Renal cortex interstitium (tissue), 11 donors: ENCODE measurements around the gene CTNNBL1. TPM values are rescaled to one million over a fixed set of nuclear protein-coding genes. Genes with fewer than 3 reads are reported as not detected.

ENCODE experiments used
- DNase-seq, 11 donors: peaks; one replicate each; pipeline ENCODE4 v3.0.0-alpha.2; 2013; ENCODE audit warnings: low read depth in 9 of 11, low spot score in 4 of 11; ENCODE audit errors: extremely low read depth in 1 of 11
- polyA plus RNA-seq, 3 donors: library from polyadenylated mRNA; unstranded; fragments of 120-200 nt; gene quantifications; one replicate each; pipeline ENCODE4 v1.2.1, GENCODE V29; 2013; ENCODE audit not compliant: insufficient read length in 3 of 3

CTNNBL1 gene
- polyA plus RNA-seq, 3 donors: 47.7 to 51.4 (median 48.2) TPM

GRCh38 chr20:37878835-37879599, 185.2 kb downstream of the CTNNBL1 start:
- no peak for DNase-seq

GRCh38 chr20:37879843-37880242, 186.0 kb downstream of the CTNNBL1 start:
- DNase-seq: no peak

- peak in 5 of 11 donors; percentile 31 to 54 (median 43) for DNase-seq
These were observed 187.1 kb downstream of the CTNNBL1 start for GRCh38 chr20:37880726-37881591.

- DNase-seq: no peak
These were observed 187.9 kb downstream of the CTNNBL1 start for GRCh38 chr20:37881601-37882343.

- no peak for DNase-seq
These were observed 189.3 kb downstream of the CTNNBL1 start for GRCh38 chr20:37882961-37883712.

- no peak for DNase-seq
These were observed 191.2 kb downstream of the CTNNBL1 start for GRCh38 chr20:37885042-37885441.

- no peak for DNase-seq
These were observed 192.0 kb downstream of the CTNNBL1 start for GRCh38 chr20:37885593-37886503.

- DNase-seq: no peak
These were observed 193.0 kb downstream of the CTNNBL1 start for GRCh38 chr20:37886851-37887297.

GRCh38 chr20:37888641-37889040, 194.8 kb downstream of the CTNNBL1 start:
- no peak for DNase-seq

GRCh38 chr20:37890108-37890507, 196.3 kb downstream of the CTNNBL1 start:
- DNase-seq: no peak

- DNase-seq: no peak
These were observed 196.8 kb downstream of the CTNNBL1 start for GRCh38 chr20:37890643-37891042.

- no peak for DNase-seq
These were observed 198.2 kb downstream of the CTNNBL1 start for GRCh38 chr20:37892001-37892400.

- no peak for DNase-seq
These were observed 199.9 kb downstream of the CTNNBL1 start for GRCh38 chr20:37893566-37894241.

- no peak for DNase-seq
These were observed 200.6 kb downstream of the CTNNBL1 start for GRCh38 chr20:37894454-37894853.

GRCh38 chr20:37895166-37895565, 201.3 kb downstream of the CTNNBL1 start:
- DNase-seq: no peak

- DNase-seq: no peak
These were observed 203.2 kb downstream of the CTNNBL1 start for GRCh38 chr20:37896932-37897548.
